Activated CD4-positive, alpha-beta T cell treated with anti-CD3 and anti-CD28 coated beads for 48 hours (primary cell): ENCODE data around the gene TRHDE.

Experiments used
- DNase-seq: peaks from one replicate; pipeline ENCODE4 v3.0.0-alpha.2; 2020

The TRHDE gene

DNA sequence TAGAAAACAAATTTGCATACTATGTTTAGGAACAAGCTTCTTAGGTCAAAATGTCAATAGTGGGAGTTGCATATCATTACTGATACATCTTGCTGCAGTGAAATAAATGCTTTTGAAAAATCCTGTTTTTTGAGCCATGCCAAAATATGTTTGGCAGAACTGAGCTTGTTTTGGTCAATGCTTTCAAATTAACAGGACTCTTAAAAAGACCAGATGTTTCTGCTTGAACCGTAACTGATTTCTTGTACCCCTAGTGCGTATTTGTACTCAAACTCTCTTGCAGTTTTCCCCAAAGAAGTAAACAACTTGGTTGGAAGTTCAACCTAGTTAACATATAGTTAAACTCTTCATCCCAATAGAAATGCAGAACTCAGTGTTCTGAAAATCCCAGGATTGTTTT, 3.4 kb downstream of the TRHDE start:
- DNase-seq: no peak

DNA sequence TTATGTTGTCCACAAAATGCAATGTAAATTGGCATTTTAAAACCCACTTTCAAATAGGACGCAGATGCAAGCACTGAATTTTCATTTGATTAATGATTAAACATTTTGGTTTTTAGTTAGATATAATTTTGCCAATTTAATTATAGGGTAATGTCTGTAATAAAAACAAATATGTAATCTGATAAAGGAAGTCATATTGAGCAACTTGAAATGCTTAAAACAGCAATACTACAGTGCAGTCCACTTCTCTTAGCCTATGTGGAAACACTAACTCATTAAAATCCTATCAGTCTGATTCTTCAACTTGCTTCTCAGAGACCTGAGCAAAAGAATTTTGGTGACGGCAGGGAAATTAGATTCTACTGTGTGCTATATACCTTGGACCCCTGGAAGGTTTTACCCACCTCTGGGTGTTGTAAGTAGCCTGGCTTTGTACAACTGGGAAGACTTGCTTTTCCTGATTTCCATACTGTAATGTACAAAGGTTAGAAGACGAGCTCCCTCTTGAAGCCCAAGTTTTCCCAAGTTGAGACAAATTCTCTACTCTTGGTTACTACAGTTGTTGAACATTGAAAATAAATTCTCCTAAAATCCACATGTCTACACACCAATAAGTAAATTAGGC, 4.1 kb downstream of the TRHDE start:
- no peak for DNase-seq

DNA sequence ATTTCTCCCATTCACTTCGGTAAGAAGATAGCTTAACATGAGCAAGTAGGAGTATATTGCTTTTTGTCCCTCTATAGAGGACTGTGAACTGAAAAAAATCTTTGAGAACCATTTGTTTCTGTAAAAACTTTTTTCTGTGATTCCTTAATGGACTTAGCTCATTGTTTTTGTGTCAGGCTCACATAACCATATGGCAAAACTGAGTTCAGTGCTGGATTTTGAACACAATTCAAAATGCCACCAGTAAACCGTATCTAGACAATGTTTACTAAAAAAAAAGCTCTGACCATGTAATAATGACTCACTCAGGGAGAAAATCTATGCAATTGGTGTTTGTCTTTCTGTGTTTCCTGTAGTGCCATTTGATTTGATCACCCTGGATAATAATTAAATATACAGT, 5.2 kb downstream of the TRHDE start:
- DNase-seq: no peak

DNA sequence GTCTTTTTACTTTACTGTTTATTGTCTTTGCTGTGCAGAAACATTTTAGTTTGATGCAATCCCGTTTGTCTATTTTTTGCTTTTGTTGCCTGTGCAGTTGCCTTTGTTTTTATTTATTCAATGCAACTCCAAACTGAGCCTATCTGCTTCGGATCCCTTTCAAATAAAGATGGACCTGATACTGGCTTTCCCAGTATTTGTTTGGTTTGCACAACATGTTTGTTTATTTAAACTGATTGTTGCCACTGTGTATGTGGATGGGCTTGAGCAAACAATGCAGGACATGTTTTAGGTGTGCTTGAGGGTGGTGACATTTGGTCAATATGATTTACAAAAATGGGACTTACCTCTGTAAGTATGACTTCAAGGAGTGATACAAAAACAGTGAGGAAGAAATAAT, 6.7 kb downstream of the TRHDE start:
- DNase-seq: no peak

DNA sequence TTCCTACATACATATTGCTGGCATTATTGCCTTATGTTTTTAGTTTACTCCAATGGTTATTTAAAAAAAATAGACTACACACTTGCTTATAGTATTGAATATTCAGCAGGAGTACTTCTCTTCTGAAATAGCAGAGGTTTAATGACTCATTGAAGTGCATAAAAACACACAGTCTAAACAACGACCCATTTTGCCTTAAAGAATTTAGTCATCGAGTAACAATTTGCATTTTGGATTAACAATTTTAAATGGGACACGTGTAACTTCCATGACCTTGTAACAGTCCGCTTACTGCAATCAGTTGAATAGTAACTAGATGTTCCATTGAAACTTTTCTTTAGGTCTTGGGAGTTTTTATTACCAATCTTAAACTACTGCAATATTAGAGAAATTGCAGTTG, 9.0 kb downstream of the TRHDE start:
- DNase-seq: no peak

DNA sequence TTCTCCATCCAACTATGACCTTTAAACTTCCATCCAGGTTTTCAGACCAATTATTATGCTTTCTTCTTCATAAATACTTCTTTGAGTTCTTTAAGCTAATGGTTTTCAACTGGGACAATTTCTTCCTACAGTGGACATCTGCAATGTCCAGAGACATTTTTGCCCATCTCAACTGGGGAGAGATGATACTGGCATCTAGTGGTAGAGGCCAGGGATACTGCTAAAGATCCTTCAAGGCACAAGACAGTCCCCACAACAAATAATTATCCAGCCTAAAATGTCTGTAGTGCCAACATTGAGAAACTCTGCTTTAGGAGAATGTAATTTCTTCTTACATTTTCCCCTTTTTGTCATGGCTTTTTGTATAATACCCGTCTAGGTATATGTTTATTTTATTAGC, 10.6 kb downstream of the TRHDE start:
- DNase-seq: no peak

DNA sequence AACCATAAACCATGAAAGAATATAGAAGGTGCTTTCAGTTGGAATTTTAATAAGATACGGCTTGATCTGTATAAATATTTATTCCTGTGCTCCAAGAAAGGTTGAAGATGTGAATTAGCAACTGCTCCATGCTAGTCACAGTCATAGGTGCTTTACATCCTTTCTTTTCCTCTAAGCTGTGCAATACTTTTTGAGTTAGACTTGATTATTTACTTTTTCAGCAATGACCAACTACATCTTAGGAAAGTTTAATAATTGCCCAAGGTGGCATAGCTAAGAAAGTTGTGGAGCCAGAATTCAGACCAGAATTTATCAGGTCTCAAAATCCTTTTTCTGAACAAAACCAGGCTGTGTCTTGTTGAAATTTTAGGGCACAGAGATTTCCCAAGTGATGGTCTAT, 13.7 kb downstream of the TRHDE start:
- no peak for DNase-seq

DNA sequence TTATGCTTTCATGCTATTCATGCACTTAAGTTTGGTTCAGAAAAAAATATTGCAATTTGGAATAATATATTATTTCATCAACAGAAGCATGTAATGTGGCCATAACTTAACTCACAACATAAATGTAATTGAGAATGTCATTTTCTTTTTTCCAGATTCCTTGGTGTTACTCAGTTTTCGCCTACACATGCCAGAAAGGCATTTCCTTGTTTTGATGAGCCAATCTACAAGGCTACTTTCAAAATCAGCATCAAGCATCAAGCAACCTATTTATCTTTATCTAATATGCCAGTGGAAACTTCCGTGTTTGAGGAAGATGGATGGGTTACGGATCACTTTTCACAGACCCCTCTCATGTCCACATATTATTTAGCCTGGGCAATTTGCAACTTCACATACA, 14.4 kb downstream of the TRHDE start:
- no peak for DNase-seq

DNA sequence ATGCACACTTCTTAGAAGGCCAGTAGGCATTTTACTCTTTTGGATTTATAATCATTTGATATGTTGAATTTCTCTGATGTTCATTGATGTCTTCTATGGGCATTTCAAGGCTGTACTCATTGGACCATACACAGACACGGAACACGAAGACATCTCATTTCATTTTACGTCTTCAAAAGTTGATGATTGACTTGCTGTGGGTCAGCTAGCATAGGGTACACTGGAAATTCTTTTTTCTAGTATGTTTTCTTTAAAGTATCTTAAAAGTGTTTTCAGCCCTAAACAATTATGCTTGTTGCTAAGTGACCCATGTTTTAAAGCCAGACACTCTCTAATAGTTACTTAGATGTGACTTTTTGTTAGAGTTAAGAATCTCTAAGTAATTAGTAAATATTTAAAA, 16.3 kb downstream of the TRHDE start:
- no peak for DNase-seq

DNA sequence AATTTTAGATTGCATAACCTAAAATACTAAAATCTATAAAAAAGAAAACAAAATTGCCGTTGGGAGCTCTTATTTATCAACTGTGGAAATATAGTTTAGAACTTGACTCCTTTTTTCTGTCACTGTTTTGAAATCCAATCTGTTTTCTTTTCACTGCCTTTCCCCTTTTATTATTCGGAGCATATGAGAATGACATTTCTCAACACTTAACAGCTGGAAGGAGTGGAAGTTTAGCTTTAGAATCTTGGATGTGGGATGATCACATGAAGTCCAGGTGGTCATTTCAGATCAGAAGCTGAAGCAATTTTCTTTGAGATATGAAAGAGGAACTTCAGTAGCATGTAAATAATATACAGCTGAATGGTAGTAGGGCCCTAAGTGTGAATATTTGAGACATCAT, 16.7 kb downstream of the TRHDE start:
- no peak for DNase-seq

DNA sequence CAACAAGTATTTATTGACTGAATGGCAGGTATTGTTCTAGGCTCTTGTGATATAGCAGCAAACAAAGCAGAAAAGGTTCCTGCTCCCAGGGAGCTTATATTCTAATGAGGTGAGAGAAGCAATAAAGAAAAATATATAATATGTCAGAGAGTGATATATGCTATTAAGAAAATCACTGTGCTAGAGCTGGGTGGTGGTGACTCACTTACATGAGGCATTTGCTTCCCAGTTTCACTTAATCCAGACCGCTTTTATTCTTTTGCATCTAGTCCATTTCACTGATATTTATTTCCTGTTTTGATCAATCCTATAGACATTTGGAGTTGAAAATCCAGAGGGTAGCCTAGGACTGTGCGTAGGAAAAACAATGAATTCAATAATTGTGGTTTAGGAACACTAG, 17.5 kb downstream of the TRHDE start:
- no peak for DNase-seq

DNA sequence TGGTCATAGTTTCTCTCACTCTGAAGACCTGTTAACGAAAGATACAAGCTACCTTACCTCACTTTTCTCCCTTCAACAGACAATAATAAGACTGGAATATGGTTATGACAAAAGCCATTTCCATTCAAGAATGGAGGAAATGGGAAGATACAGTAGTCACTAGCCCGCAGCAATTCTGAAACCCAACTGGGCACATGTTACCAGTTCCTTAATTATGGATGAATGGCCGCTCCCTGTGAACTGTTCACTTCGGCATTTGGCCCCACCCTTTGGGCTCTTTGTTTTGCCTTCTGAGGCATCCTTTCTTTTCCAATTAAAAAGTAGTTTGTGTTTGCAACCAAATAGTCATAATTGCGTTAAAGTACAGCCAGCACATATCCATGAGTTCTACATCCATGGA, 19.0 kb downstream of the TRHDE start:
- DNase-seq: no peak

DNA sequence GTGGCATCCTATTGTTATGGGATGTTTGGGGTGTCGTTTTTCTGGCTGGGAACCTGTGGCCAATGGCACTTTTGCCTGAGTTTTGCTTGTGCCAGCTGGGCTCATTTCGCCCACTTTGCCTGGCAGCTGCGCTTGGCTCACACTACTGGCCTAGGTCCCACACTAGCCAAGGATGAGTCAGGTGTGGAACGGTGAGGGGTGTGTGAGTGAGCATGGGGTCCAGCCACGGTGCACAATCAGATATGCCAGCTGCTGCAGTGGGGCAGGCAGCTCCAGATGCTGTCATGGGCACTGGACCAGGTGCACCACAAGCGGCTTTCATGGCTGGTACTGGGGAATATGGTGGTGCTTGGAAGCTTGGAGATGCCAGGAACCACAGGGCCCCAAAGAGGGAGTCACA, 21.5 kb downstream of the TRHDE start:
- DNase-seq: no peak

DNA sequence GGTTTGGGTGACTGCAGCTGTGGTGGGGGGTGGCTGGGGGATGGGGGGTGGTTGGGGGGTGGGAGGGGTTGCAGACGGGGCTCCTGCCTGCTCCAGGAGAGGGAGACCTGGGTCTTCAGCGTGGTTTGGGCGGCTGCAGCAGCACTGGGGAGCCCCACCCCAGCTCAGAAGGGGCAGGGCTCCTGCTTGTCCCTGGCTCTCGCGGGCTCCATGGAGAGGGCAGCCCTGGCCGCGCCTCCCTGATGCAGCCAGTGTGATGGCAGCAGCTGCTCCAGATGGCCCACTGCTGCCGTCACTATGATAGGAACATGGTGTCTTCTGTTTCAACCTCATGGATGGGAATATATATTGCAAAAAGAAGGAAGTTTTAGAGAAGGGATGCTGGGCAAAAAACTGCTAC, 22.9 kb downstream of the TRHDE start:
- no peak for DNase-seq

DNA sequence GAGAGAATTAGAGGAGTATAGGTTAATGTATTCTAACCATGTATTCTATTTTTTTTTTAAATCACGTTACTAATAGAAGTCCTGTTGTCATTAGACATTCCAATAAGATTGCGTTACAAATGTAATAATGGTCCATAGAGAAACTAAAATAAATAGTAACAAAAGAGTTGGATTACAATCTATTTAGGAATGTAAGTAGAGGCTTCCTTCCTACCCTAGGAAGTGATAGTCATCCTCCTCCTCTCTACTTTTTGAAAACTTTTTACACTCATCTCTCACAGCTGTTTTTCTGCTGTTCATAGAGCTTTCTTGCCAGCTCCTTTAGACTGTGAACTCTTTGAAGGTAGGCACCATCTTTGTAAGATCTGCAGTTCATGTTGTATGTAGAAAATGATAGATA, 23.6 kb downstream of the TRHDE start:
- no peak for DNase-seq

DNA sequence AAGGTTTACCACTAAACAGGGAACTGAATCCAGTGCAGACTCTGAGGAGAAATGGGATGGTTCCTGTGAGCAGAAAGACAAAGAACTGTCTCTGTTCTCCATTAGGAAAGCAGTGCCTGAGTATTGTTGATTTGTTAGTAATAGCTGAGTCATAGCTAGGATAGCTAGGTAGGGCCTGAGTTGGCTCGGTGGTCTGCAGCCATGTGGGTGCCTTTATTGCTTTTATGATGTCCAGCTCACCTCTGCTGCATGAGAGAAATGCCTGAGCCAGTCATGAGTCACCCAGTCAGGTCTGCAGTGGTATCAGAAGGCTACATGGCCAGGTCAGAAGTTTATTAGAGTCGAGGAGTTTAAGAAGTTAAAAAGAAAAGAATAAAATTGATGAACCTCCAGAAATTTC, 24.2 kb downstream of the TRHDE start:
- DNase-seq: no peak

DNA sequence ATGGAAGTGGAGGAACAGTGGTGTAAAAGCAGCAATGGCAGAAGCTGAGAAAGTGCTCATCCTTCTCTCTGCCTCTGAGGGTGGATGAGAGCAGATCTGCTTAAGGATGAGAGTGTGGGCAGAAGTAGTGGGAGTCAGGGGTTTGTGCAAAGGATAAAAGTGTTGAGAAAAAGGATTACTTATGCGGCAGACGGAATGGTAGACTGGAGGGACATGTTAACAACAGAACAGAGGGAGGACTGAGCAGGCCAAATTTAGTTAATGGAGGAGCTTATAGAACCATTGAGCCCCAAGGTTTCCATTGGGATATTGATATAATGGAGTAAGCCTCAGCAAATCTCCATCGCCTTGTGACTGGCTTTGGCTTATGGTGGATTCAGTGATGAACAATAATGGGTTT, 25.5 kb downstream of the TRHDE start:
- DNase-seq: no peak

DNA sequence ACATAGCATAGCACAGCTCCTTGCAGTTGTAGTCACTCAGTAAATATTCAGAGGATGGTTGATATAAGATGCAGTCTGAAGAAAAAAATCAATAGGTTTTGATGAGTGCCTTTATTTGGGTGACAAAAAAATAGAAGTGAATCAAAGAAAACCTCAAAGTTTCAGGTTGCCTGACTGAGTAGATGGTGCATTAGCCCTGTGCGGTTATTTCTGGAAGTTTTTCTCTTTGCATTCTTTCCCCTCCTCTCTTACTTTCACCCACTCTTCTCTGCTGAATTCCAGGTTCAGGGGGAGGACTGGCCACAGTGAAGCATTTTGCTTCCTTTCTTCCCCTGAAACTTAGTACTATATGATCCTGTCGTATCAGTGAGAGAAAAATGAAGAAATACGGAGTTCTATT, 28.6 kb downstream of the TRHDE start:
- DNase-seq: no peak

DNA sequence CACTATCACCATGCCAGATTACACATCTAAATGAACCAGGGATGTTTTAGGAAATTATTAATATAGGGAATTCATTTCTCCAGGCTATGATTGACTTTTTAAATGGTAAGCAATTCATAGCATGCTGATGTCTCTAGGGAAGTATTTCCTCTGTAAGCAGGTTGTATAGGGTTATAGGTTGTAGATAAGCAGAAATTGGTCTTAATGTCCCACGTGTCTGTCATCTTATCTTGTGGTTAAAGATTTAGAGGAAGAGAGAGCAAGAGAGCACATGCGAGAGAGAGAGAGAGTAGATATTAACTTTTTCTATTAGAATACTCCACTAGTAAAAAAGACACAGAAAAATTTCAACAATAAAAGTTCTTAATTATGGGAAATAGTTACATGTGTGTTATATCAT, 32.6 kb downstream of the TRHDE start:
- DNase-seq: no peak

DNA sequence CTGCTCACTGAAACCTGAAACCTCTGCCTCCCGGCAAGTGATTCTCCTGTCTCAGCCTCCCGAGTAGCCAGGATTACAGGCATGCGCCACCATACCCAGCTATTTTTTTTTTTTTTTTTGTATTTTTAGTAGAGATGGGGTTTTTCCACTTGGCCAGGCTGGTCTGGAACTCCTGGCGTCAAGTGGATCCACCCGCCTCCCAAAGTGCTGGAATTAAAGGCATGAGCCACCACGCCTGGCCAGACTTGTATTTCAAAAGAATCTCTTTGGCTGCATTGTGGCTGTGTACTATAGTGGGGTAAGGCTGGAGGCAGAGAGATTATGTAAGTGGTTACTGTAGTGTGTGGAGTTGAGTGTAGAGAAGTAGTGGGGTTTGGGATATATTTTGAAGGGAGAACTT, 35.1 kb downstream of the TRHDE start:
- DNase-seq: no peak

DNA sequence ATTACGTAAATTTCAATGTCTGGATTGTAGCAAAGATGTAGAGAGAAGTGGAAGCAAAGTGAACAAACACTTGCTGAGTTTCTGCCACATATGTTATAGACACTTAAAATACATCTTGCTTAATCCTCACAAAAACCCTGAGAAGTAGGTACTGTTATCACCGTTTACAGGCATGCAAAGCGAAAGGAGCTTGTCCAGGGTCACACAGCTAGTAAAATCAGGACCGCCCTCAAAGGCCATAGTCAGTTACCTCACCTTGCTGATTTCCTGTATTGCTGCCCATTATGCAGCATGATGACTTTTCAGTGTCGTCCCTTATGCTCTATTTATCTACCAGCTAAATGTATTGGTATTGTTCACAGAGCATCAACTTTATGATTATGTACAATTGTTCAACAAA, 39.8 kb downstream of the TRHDE start:
- DNase-seq: no peak

DNA sequence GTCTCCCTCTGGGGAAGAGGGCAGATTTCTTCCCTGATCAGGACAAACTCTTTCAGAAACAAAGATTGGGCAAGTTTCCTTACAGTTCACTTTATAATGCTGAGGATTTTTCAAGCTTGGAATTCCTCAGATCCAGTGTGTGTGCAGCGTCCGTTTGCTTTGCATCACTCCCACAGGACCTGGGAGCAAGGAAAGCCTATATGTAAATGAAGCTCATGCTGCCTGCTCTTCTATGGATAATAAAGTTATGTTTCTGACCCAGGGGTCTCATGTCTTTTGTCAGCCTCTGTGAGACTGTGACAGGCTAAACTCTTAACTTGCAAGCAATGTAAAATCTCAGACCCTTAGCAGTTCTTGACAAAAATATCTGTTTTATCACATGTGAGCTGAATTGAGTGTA, 41.6 kb downstream of the TRHDE start:
- no peak for DNase-seq

DNA sequence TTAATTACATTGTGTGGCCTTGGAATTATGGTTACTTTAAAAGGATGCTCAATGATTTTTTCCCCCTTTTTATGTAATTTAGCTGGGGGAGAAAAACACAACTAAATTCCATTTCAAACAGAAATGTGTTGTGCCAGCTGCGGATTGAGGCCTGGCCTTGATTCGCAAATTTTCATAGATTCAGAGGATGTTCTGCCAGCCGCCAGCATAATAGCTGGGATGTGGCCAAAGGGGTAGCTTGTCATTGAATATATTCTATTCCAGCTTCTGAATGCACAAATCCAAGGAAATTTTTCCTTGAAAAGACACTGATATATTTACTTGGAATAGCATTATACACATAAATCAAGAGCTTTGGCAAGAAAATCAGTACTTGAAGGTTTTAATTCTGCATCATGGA, 43.7 kb downstream of the TRHDE start:
- DNase-seq: no peak

DNA sequence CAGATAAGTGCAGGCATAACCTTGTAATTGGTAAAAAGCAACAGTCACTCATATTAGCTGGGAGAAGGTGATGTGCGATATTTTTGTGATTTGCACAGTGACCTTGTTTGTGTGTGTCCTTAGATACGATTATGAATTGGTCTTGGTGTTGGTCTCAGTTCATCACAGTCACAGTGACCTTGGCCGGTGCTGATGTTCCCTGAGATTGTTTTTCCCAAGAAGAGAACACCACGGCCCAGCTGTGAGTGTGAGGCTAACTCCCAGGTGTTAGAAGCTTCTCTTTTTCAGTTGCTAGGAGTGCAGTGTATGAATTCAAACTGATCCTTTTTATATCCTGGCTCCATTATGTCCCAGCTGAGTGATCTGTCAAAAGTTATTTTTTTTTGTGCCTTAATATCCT, 46.2 kb downstream of the TRHDE start:
- no peak for DNase-seq

DNA sequence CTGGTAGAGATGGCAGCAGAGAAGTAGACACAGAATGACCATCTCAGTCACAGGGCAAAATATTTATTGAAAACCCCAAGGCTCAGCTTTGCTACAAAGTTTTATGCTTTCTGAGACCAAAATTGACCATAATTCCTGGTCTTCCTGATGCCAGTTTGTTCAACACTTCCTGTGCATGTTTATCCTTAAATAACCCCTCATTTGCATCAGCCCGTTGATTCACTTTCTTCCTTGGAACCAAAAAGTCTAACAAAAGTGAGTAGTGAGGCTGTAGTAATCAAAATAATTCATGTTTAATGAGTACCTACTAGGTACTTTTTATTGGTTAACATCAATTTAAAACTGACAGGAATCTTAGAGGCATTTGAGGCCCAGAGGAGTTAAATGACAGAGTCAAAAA, 51.7 kb downstream of the TRHDE start:
- DNase-seq: no peak

DNA sequence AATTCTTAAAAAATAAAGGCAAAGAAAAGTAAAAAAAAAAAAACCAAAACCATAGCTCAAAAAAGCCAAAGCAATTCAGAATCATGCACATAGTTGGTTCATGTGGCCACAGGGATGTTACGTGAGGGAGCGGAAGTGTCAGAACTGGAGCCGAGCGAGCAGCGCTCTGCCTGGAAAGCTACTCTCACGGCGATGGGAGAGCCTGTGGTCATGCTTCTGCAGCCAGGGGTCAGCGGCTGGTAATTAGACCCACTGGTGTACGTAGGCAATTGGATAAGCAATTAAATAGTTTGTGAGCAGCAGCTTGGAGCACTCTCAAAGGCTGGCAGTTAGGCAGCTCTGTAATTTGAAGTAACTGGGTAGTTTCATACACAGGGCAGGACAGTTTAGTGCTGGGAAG, 58.1 kb downstream of the TRHDE start:
- no peak for DNase-seq
